GM20431 (cell line): Measurements from ENCODE around the gene DHDDS.

Experiments used
- in situ Hi-C: fragments of 300-500 bp; cut with MseI, MboI; formaldehyde crosslinking; loops from one replicate; pipeline ENCODE4 v1.15.0; 2020; ENCODE audit warnings: low sequenced_read_pairs; ENCODE audit not compliant: unreplicated experiment

DHDDS gene

DNA sequence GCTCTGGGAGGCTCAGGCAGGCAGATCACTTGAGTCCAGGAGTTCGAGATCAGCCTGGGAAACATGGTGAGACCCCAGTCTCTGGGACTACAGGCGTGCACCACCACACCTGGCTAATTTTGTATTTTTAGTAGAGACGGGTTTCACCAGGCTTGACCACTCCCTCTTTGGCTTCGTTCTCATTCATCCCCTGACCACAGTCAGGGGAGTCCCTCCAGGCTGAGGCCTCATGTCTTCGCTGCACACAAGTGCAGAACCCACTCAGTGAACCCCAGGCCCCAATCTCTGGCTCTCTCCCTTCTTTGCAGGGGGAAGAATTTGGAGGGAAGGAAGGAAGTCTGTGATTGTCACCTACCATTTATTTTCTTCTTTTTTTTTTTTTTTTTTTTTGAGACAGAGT lies 88.2 kb downstream of the DHDDS start:
- in situ Hi-C loops: no loop called here
